HUDEP-2 (cell line): ENCODE measurements around the gene LIN54.
"Not testable (repeated sequence)": the region's sequence is repeated elsewhere in the genome, so short reads cannot be mapped to it uniquely, and the experiment has no call there.

Experiments
- DNase-seq, 76 experiments: peaks; one replicate each; lab custom pipeline; 2025; ENCODE audit not compliant: unreplicated experiment in 76 of 76; lab: John Stamatoyannopoulos, UW

Gene LIN54

DNA sequence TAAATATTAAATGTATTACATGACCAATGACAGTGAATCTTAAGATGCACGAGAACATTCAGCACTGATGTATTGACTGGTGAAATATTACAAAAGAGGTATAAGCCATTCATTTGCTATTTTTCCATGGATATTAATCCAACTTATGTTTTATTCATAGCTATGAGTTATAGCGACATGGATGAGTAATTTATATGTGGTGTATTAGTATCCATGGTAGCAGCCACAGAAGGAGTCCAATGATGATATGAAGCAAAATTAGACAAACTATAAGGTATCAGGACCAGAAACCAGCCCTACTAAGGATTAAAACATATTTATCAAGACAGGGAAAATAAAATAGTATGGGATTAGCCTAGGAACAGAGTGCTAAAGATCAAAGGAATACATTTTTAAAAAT is 59.4 kb downstream of the LIN54 start:
- DNase-seq: no peak

GRCh38 chr4:82948647-82949204 is 61.9 kb downstream of the LIN54 start:
- DNase-seq: no peak

DNA sequence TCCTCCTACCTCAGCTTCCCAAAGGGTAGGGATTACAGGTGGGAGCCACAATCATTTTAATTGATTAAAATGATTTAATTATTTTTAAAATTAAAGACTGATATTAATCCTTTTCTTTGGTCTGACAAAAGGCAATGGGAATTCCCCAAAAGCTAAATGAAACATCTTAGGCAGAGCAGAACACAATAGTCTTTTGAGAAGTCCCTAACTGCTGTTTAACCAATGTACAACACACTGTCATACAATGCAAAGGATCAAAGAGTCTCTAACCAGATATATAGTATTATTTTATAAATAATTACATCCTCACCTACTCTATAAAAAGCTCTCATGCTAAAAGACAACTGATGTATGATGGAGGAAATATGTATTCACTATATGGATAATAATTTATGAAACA is 63.1 kb downstream of the LIN54 start:
- no peak for DNase-seq

- no peak for DNase-seq
Measured at GRCh38 chr4:82939414-82939813, 71.2 kb downstream of the LIN54 start.

- DNase-seq: no peak
Measured at GRCh38 chr4:82934441-82934840, 76.2 kb downstream of the LIN54 start.

GRCh38 chr4:82930848-82931755 is 79.5 kb downstream of the LIN54 start:
- DNase-seq: no peak

DNA sequence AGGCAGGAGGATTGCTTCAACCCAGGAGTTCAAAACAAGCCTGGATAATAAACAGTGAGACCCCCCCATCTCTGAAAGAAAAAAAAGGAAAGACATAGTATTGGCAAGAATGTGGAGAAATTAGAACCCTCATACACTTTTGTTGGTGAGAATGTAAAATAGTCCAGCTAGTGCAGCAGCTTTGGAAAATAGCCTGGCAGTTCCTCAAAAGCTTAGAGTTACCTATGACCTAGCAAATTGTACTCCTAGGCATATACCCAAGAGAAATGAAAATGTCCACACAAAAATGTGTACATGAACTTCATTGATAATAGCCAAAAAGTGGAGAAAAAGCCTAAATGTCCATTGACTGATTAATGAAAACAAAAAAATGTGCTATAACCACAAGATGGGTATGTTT is 88.8 kb downstream of the LIN54 start:
- no peak for DNase-seq

DNA sequence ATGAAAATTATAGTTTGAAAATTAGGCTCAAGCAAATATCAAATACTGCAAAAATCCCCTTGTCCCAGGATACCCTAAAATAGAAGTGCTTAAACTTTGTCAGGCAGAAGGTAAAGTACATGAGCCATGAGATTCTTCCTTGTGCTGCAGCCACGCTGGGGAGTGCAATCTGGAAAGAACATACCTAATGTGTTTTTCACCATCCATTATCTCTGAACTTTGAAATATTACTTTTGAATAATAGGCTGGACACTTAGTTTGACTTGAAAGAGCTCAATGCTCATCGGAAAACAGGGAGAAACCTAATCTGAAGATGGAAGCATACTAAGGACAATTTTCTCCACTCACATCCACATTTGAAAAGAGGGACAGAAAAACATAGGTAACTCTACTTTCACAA is 91.2 kb downstream of the LIN54 start:
- DNase-seq: no peak

DNA sequence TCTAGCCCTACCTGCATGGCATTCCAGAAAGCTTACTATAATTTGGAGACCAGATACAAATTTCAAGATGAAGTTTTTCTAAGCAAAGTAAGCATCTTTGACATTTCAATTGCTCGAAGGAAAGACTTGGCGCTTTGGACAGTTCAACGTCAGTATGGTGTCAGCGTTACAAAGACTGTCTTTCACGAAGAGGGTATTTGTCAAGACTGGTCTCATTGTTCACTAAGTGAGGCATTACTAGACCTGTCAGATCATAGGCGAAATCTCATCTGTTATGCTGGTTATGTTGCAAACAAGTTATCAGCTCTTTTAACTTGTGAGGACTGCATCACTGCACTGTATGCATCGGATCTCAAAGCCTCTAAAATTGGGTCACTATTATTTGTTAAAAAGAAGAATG is 92.5 kb downstream of the LIN54 start:
- DNase-seq: no peak

- DNase-seq: not testable (repeated sequence)
Measured at GRCh38 chr4:82913968-82914367, 96.7 kb downstream of the LIN54 start.

DNA sequence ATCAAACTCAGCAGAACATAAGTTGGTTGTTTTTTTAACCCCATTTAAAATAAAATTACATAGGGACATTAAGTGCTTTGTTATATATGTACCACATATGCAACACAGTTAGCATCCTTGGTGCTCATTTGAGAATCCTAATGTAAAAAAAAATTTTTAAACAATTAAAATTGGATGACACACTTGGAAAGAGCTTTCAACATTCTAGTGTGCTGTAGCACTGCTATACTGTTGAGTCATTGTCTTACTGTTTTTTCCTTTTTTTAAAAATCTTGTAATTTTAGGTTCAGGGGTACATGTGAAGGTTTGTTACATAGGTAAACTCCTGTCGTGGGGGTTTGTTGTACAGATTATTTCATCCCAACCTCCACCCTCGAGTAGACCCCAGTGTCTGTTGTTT is 97.3 kb downstream of the LIN54 start:
- no peak for DNase-seq

DNA sequence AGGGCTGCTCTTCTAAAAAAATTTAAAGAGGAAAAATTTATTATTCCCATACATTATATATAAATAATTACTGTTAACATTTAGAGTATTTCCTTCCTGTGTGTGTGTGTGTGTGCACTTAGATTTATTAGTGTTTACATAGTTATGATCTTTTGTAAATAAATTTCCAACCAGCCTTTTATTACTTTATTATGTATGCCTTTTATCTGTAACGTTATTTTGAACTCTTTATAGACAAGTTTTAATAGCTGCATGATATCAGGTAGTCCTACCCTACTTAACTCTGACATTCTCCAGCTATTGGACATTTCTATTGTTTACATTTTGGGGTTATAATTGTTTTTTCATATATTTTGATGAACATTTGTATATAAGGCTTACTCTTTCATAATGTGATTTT is 101.3 kb downstream of the LIN54 start:
- DNase-seq: no peak

GRCh38 chr4:82906469-82906868 is 104.2 kb downstream of the LIN54 start:
- DNase-seq: no peak

- DNase-seq: no peak
Measured at GRCh38 chr4:82905205-82905604, 105.4 kb downstream of the LIN54 start.

GRCh38 chr4:82903737-82904136 is 106.9 kb downstream of the LIN54 start:
- DNase-seq: no peak

- peak in 1 of 76 experiments; percentile 33 for DNase-seq
Measured at GRCh38 chr4:82901183-82901718, 109.4 kb downstream of the LIN54 start.

- DNase-seq: peak; percentile 46 to 98 (median 96)
Measured at GRCh38 chr4:82900411-82901182, 110.0 kb downstream of the LIN54 start, which contains the start of gene THAP9. TSS of gene THAP9 (plus strand) at chr4:82900735. CDS start at chr4:82900803, 68 bp downstream.

DNA sequence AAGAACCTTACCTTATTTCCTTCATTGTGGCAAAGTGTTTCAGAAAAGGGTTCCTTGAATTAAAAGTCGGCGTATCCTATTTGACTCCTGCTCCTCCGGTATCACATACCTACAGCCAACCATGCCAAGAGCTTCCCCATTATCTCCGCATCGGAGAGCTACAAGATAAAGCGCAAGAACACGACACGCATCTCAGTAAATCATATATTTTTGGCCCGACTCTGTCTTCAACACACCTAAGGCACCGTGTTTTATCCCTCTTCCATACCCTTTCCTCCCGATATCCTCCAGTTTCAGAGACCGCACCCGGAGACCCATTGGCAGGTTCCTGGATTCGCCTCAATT is 110.6 kb downstream of the LIN54 start:
- peak in 21 of 76 experiments; percentile 5 to 65 (median 34) for DNase-seq

DNA sequence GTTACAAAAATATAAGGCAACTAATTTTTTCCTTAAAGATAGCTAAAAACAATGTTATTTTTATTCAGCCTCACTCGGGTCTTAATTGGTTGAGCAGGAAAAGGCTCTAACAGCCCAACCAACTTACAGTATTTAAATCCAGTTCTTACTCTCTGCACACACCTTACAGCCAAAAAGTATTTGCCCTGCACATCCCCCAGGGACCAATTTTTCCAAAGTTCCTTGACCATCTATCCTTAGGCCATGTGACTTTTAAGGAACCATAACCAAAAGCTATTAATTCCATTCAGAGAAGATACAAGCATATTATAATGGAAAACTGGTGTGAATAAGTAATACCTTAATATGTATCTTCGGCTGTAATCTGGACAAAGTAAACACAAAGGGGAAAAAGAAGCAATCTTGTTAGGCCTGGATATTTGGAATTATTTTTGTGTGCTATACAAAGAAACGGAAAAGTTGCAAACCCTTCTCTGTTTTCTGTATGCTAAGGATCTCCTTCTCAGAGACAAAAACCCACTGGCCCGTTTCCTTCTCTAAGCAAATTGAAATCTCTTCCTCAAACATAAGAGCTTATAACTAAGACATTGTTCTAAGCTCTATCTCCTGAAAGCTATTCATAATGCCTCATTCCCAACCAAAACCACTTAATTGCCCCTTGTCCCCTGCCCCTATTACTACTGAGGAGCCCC is 111.1 kb downstream of the LIN54 start:
- DNase-seq: no peak
